Measurements from ENCODE around the gene TWSG1.
"Not testable (repeated sequence)": the region's sequence is repeated elsewhere in the genome, so short reads cannot be mapped to it uniquely, and the experiment has no call there.

GRCh38 chr18:9430315-9430714 lies 95.7 kb downstream of the TWSG1 start:
- TF ChIP-seq CTCF, POLR2A (IDR thresholded peaks at IDR 0.05): not testable (repeated sequence)

Data from vagina (tissue), 2 donors.